CD4-positive, alpha-beta T cell (primary cell): ENCODE data around the gene FBL. TPM values are rescaled to one million over a fixed set of nuclear protein-coding genes. Genes with fewer than 3 reads are reported as not detected.

Experiments used
- ATAC-seq: fragments of 200-7000 bp; cut with Tn5 transposase; one replicate; pipeline ENCODE4 v1.10.0; 2022; ENCODE audit warnings: mild to moderate bottlenecking; ENCODE audit not compliant: poor library complexity
- CTCF ChIA-PET: fragments of 350-600 bp; sonication (Branson Sonifier 250); formaldehyde crosslinking; loops from one replicate; lab custom pipeline; 2021; ENCODE audit warnings: antibody characterized with exemption, inconsistent platforms; lab: Charles Lee
- POLR2A ChIA-PET: fragments of 350-600 bp; sonication (Branson Sonifier 250); formaldehyde crosslinking; loops from one replicate; lab custom pipeline; 2021; ENCODE audit warnings: antibody characterized with exemption, inconsistent platforms; lab: Charles Lee
- DNase-seq, 14 experiments: peaks; one replicate each; pipeline ENCODE4 v3.0.0-alpha.2; 2013 to 2020; ENCODE audit warnings: mixed read lengths in 2 of 14
- H3K27ac ChIP-seq, 2 donors: one replicate each; pipeline versions ENCODE4 v1.5.1 to v1.7.0; 2013; ENCODE audit warnings: low read length in 2 of 2, low read depth in 1 of 2, mild to moderate bottlenecking in 1 of 2
- H3K27me3 ChIP-seq, 2 experiments: 1 replicate in 1 of 2; 2 replicates in 1 of 2; pipeline versions ENCODE4 v1.6.1 to v1.7.0; 2013; ENCODE audit warnings: low read length in 2 of 2, control low read depth in 1 of 2, mild to moderate bottlenecking in 1 of 2, moderate library complexity in 1 of 2; ENCODE audit not compliant: insufficient read depth in 2 of 2, control insufficient read depth in 1 of 2
- H3K36me3 ChIP-seq: one replicate; pipeline ENCODE4 v1.6.1; 2013; ENCODE audit warnings: low read length, control low read depth; ENCODE audit not compliant: insufficient read depth
- H3K4me1 ChIP-seq: one replicate; pipeline ENCODE4 v1.6.1; 2013; ENCODE audit warnings: low read length, control low read depth; ENCODE audit not compliant: insufficient read depth
- H3K4me3 ChIP-seq: one replicate; pipeline ENCODE4 v1.5.1; 2013; ENCODE audit warnings: mild to moderate bottlenecking, low read length, moderate library complexity
- H3K9me3 ChIP-seq, 2 experiments: 1 replicate in 1 of 2; 2 replicates in 1 of 2; pipeline versions ENCODE4 v1.6.1 to v1.7.0; 2013; ENCODE audit warnings: low read length in 2 of 2, mild to moderate bottlenecking in 2 of 2, control low read depth in 1 of 2, moderate library complexity in 1 of 2; ENCODE audit not compliant: control insufficient read depth in 1 of 2, insufficient read depth in 1 of 2
- H3K27ac Mint-ChIP-seq: one replicate; pipeline ENCODE4 v1.8.0; 2020; ENCODE audit warnings: mixed read lengths
- H3K27me3 Mint-ChIP-seq: one replicate; pipeline ENCODE4 v1.8.0; 2021; ENCODE audit warnings: mixed read lengths
- H3K36me3 Mint-ChIP-seq: one replicate; pipeline ENCODE4 v1.8.0; 2021; ENCODE audit warnings: low read depth, mixed read lengths
- H3K4me1 Mint-ChIP-seq: one replicate; pipeline ENCODE4 v1.8.0; 2021; ENCODE audit warnings: low read depth, mixed read lengths
- H3K4me3 Mint-ChIP-seq: one replicate; pipeline ENCODE4 v1.8.0; 2020; ENCODE audit warnings: mild to moderate bottlenecking, mixed read lengths
- H3K9me3 Mint-ChIP-seq: one replicate; pipeline ENCODE4 v1.8.0; 2020; ENCODE audit warnings: mixed read lengths
- intact Hi-C, 2 experiments: fragments of 100-400 bp; cut with DNase I in 1 of 2; cut with micrococcal nuclease in 1 of 2; formaldehyde crosslinking; loops; one replicate each; pipeline versions ENCODE4 v1.15.1 to v1.9.0; 2023 to 2025; cut with DNase I, micrococcal nuclease
- total RNA-seq, 174 experiments: library from RNA in 2 of 174; stranded (reverse) in 2 of 174; gene quantifications; one replicate each; pipeline ENCODE4 v1.2.3 and lab custom pipeline; 2021 to 2026
- TF ChIP-seq, protein P1 (sequence below): fragments of 200-600 bp; IDR thresholded peaks from one replicate; pipeline ENCODE4 v1.8.0; 2022; ENCODE audit warnings: antibody characterized with exemption, mild to moderate bottlenecking

Gene FBL
- total RNA-seq, 2 experiments from 2014 or later, result 267 to 287 TPM

DNA sequence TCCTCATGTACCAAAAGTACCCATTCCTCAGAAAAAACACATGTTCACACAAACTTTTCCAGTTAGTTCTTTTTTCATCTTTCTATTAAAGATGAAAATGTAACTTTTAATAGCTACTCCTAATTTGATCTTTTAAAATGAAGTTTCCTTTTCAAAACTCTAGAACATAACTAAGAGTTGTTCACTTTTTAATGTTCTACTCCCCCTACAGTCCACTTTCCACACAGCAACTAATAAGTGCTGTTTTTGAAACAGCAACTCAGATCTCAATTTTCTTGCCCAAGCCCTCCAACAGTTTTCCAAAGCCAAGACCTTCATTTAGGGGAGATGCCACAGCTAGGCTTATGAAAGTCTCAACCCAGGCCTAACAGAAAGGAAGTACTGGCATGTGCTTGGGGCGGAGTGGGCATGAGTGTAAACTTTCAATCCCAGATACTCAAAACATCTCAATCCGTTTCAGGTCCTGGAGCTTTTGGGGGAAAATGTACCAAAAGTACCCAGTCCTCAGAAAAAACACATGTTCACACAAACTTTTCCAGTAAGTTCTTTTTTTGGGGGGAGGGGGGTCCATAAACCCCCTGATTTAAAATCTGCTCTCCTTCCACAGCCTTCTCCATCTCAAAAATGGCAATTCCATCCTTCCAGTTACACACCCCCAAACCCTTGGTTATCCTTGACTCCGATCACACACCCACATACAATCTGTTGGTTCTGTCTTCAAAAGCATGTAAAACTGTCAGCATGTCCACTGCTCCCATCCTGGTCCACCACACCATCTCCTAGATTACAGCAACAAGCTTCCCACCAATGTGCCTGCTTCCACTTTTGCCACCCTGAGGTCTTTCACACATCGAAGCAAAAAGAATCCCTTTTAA, 2.0 kb downstream of the FBL start:
- TF ChIP-seq, protein P1, sequence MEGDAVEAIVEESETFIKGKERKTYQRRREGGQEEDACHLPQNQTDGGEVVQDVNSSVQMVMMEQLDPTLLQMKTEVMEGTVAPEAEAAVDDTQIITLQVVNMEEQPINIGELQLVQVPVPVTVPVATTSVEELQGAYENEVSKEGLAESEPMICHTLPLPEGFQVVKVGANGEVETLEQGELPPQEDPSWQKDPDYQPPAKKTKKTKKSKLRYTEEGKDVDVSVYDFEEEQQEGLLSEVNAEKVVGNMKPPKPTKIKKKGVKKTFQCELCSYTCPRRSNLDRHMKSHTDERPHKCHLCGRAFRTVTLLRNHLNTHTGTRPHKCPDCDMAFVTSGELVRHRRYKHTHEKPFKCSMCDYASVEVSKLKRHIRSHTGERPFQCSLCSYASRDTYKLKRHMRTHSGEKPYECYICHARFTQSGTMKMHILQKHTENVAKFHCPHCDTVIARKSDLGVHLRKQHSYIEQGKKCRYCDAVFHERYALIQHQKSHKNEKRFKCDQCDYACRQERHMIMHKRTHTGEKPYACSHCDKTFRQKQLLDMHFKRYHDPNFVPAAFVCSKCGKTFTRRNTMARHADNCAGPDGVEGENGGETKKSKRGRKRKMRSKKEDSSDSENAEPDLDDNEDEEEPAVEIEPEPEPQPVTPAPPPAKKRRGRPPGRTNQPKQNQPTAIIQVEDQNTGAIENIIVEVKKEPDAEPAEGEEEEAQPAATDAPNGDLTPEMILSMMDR, result peak; percentile 79
- H3K36me3 ChIP-seq, result peaks cover 13% of the 10 kb centered on the region
- Mint-ChIP-seq H3K36me3 (peaks cover 32% of the 10 kb centered on the region), H3K9me3 (no peaks in the 10 kb centered on the region), H3K4me1 (peaks cover 62% of the 10 kb centered on the region), H3K4me3 (peak overlapping the region; percentile 85), H3K27me3 (no peaks in the 10 kb centered on the region), H3K27ac (peak overlapping the region; percentile 92)
- POLR2A ChIA-PET, result interaction anchor here (0.6 to 1.9 kb wide), 3 partner anchors 10 to 408 kb away, joined by 3 to 14 read pairs (median 4); partner anchors contain the start of genes DYRK1B and RPS16
- H3K4me1 ChIP-seq, result peaks cover 44% of the 10 kb centered on the region
- intact Hi-C loops, result loop anchor here (1.0 to 10.0 kb wide), 3 partner anchors 51 to 289 kb away; no protein-coding TSS in a partner anchor
- H3K4me3 ChIP-seq, result no peak overlapping the region
- H3K27ac ChIP-seq, result no peak overlapping the region
- CTCF ChIA-PET, result interaction anchor here (0.6 to 5.1 kb wide), 12 partner anchors 9 to 833 kb away, joined by 3 to 75 read pairs (median 4); partner anchors contain the start of genes DYRK1B and PSMC4
- ATAC-seq (no peak), DNase-seq (peak in 4 of 14 experiments; percentile 42 to 77 (median 71))
- H3K27me3 ChIP-seq, result no peaks in the 10 kb centered on the region
- H3K9me3 ChIP-seq, result no peaks in the 10 kb centered on the region

DNA sequence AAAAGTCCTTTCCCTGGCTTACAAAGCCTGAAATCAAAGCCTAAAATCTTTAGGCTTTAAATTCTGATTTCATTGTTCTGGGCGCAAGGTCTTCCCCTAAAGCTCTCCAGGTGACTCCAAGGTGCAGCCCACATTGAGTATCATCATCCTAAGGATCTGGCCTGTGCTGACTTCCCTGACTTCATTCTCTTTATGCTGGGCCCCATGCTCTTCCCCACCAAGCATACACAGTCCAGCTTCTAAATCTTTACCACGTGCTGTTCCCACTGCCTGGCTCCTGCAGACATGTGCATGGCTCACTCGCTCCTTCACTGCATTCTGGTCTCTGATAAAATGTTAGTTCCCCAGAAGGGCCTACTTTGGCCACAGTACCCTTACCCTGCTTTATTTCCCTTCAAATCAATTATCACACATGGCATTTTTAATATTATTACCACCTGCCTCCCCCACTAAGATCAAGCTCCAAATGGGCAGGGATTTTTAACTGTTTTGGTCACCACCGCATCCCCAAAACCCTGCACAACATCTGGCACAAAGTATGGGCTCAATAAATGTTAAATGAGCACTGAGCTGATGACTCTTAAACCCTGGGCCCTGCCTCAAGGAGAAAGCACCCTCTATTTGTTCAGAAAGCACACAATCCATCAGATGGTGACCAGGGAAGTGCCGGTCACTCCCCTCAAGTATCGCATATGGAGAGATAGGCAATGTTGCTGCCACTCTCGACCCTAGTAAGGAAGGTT, 3.3 kb downstream of the FBL start:
- ATAC-seq (no peak), DNase-seq (no peak)
- no peak overlapping the region for H3K4me3 ChIP-seq
- Mint-ChIP-seq H3K9me3 (no peaks in the 10 kb centered on the region), H3K4me3 (peak overlapping the region; percentile 27), H3K36me3 (peaks cover 44% of the 10 kb centered on the region), H3K27ac (peak overlapping the region; percentile 57), H3K27me3 (no peaks in the 10 kb centered on the region), H3K4me1 (peaks cover 63% of the 10 kb centered on the region)
- H3K27me3 ChIP-seq, result no peaks in the 10 kb centered on the region
- H3K4me1 ChIP-seq, result peaks cover 44% of the 10 kb centered on the region
- no peaks in the 10 kb centered on the region for H3K9me3 ChIP-seq
- ChIA-PET CTCF (interaction anchor here (0.7 to 5.1 kb wide), 7 partner anchors 7 to 127 kb away, joined by 3 to 75 read pairs (median 4); partner anchors contain the start of genes DYRK1B and PSMC4), POLR2A (interaction anchor here (1.9 kb wide), 1 partner anchor 9 kb away, joined by 14 read pairs; the partner anchor contains the start of gene DYRK1B)
- TF ChIP-seq, protein P1, result no peak
- H3K36me3 ChIP-seq, result peaks cover 24% of the 10 kb centered on the region
- intact Hi-C loops, result loop anchor here in 1 of 2 experiments (10.0 kb wide), 1 partner anchor 288 kb away; no protein-coding TSS in a partner anchor
- no peak overlapping the region for H3K27ac ChIP-seq

DNA sequence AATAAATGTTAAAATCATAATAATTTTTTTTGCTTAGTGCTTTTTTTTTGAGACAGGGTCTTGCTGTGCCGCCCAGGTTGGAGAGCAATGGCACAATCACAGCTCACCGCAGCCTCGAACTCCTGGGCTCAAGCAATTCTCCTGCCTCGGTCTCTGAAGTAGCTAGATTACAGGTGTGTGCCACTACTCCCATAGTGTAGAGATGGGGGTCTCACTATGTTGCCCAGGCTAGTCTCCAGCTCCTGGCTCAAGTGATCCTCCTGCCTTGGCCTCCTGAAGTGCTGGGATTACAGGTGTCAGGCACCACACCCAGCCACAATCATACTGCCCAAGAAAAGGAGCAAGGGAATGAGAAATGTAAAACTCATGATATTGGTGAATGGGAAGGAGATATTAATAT, 5.1 kb downstream of the FBL start:
- Mint-ChIP-seq H3K9me3 (no peaks in the 10 kb centered on the region), H3K27ac (no peak overlapping the region), H3K4me1 (peaks cover 49% of the 10 kb centered on the region), H3K27me3 (no peaks in the 10 kb centered on the region), H3K4me3 (no peak overlapping the region), H3K36me3 (peaks cover 62% of the 10 kb centered on the region)
- TF ChIP-seq, protein P1, result no peak
- no peak for DNase-seq
- intact Hi-C loops, result loop anchor here in 1 of 2 experiments (10.0 kb wide), 1 partner anchor 286 kb away; no protein-coding TSS in a partner anchor
- CTCF ChIA-PET, result interaction anchor here (5.1 kb wide), 1 partner anchor 47 kb away, joined by 75 read pairs; no protein-coding TSS in a partner anchor
- no peak for ATAC-seq
- Histone ChIP-seq H3K9me3 (no peaks in the 10 kb centered on the region), H3K27me3 (no peaks in the 10 kb centered on the region), H3K4me3 (no peak overlapping the region), H3K4me1 (peaks cover 34% of the 10 kb centered on the region), H3K27ac (no peak overlapping the region), H3K36me3 (peaks cover 42% of the 10 kb centered on the region)
- POLR2A ChIA-PET, result no interaction called here
